ENCODE results near the gene MLXIP. TPM values are rescaled to one million over a fixed set of nuclear protein-coding genes. Genes with fewer than 3 reads are reported as not detected.

The MLXIP gene
- total and polyA plus RNA-seq, 2 donors (not counting 3 experiments of a cell fraction or from before 2014, with no cell fraction given) = 22.0 to 72.5 TPM

DNA sequence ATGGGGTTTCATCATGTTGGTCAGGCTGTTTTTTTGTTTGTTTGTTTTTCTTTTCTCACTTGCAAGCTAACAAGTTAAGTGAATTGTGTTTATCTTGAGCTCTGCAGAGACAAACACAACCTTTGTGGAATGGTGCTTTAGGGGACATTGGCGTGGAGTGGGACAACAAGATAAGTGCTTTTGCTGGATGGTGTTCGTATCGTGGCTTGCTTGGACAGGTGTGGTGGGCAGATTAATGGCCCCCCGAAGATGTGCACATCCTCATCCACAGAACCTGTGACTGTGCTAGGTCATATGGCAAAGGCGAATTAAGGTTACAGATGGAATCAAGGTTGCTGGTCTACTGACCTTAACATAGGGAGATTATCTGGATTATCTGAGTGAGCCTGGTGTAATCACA lies 7.0 kb downstream of the MLXIP start:
- Histone ChIP-seq H3K36me3 (ENCODE audit: control insufficient read depth in 2 of 2, extremely low read depth in 1 of 2, insufficient read depth in 2 of 2, low read length in 2 of 2) (peaks cover 2 to 16% of the 10 kb centered on the region in 2 experiments), H3K9ac (replicated peaks; ENCODE audit: extremely low read depth, insufficient read depth, low read length) (no peak overlapping the region), H3K4me1 (ENCODE audit: control insufficient read depth, extremely low read depth, insufficient read depth, low read length) (peaks cover 35% of the 10 kb centered on the region), H2AFZ (ENCODE audit: low read depth, low read length) (no peak overlapping the region), H3K9me3 (replicated peaks; ENCODE audit: control insufficient read depth, insufficient read depth, low read length) (no peaks in the 10 kb centered on the region), H3K9me1 (replicated peaks; ENCODE audit: control insufficient read depth, extremely low read depth, insufficient read depth, low read length) (no peaks in the 10 kb centered on the region), H3K27ac (ENCODE audit: insufficient read depth, low read depth, low read length) (no peak overlapping the region), H3K4me2 (ENCODE audit: insufficient read depth, low read length) (no peak overlapping the region), H3K79me2 (ENCODE audit: control insufficient read depth, insufficient read depth, low read length) (peaks cover 82% of the 10 kb centered on the region), H3K4me3 (replicated peaks in 1 of 3; ENCODE audit: insufficient read depth in 1 of 3, low read depth in 1 of 3, low read length in 3 of 3) (no peak overlapping the region), H3K27me3 (ENCODE audit: control insufficient read depth in 2 of 2, insufficient read depth in 2 of 2, low read length in 2 of 2) (no peaks in the 10 kb centered on the region), H4K20me1 (replicated peaks; ENCODE audit: control insufficient read depth, extremely low read depth, insufficient read depth, low read length) (no peaks in the 10 kb centered on the region)
- POLR2A ChIA-PET = no interaction called here
- FAIRE-seq = no peak
- dilution Hi-C loops (cut with MboI; ENCODE audit: extremely low pct_ligation_motif_present, low sequenced_read_pairs) = no loop called here
- DNase-seq (ENCODE audit: low read depth, low spot score) = no peak
- intact Hi-C loops (cut with micrococcal nuclease) = no loop called here
- TF ChIP-seq EZH2 (IDR thresholded peaks at IDR 0.05; ENCODE audit: borderline replicate concordance, low read depth, low read length, severe bottlenecking) (no peak), MYC (IDR thresholded peaks at IDR 0.05; ENCODE audit: low read depth, low read length) (no peak), POLR2A (IDR thresholded peaks at IDR 0.05; ENCODE audit: low read depth, low read length) (no peak), JUN (IDR thresholded peaks at IDR 0.05; ENCODE audit: borderline replicate concordance, insufficient read depth, insufficient read length, low read depth) (no peak), GATA2 (IDR thresholded peaks at IDR 0.05; ENCODE audit: insufficient read depth, insufficient read length, low read depth, low read length) (no peak), FOS (IDR thresholded peaks at IDR 0.05; ENCODE audit: borderline replicate concordance, insufficient read depth, low read length) (no peak), POLR2AphosphoS5 (IDR thresholded peaks at IDR 0.05; ENCODE audit: insufficient read depth, low read depth, low read length) (no peak)
- TF ChIP-seq, protein P1, sequence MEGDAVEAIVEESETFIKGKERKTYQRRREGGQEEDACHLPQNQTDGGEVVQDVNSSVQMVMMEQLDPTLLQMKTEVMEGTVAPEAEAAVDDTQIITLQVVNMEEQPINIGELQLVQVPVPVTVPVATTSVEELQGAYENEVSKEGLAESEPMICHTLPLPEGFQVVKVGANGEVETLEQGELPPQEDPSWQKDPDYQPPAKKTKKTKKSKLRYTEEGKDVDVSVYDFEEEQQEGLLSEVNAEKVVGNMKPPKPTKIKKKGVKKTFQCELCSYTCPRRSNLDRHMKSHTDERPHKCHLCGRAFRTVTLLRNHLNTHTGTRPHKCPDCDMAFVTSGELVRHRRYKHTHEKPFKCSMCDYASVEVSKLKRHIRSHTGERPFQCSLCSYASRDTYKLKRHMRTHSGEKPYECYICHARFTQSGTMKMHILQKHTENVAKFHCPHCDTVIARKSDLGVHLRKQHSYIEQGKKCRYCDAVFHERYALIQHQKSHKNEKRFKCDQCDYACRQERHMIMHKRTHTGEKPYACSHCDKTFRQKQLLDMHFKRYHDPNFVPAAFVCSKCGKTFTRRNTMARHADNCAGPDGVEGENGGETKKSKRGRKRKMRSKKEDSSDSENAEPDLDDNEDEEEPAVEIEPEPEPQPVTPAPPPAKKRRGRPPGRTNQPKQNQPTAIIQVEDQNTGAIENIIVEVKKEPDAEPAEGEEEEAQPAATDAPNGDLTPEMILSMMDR (IDR thresholded peaks at IDR 0.05; ENCODE audit: extremely low read depth in 1 of 2, insufficient read depth in 1 of 2, low read depth in 1 of 2, low read length in 2 of 2) = no peak
- TF ChIP-seq, protein P2, sequence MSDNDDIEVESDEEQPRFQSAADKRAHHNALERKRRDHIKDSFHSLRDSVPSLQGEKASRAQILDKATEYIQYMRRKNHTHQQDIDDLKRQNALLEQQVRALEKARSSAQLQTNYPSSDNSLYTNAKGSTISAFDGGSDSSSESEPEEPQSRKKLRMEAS (IDR thresholded peaks at IDR 0.05; ENCODE audit: insufficient read depth, insufficient read length) = no peak
- CTCF ChIA-PET = interaction anchor here (1.3 kb wide), 1 partner anchor 10 kb away, joined by 3 read pairs; no protein-coding TSS in a partner anchor
- BruUV-seq (replicated peaks) = no TSS peak

Measured in endothelial cell of umbilical vein (primary cell).